ENCODE data around the gene YWHAQ. TPM values are rescaled to one million over a fixed set of nuclear protein-coding genes. Genes with fewer than 3 reads are reported as not detected.
"Not testable (repeated sequence)": the region's sequence is repeated elsewhere in the genome, so short reads cannot be mapped to it uniquely, and the experiment has no call there.

Gene YWHAQ
- total RNA-seq, 1 donor from 2014 or later, result 191 TPM

DNA sequence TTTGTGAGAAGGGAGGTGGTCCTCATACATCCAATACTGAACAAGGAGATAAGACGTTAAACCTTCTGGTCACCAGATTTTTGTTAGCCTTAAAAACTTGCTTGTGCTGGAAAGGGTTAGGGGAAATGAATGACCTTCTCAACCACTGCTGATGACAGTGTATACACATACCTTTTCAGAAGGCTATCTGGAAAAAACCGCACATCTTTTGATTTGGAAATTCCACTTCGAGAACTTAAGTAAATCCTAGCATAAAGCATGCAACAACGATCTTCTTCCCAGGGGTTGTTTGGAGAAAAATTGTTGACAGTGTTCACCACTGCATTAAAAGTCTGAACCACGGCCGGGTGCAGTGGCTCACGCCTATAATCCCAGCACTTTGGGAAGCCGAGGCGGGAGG lies 7.6 kb downstream of the YWHAQ start:
- TF ChIP-seq, protein P1, sequence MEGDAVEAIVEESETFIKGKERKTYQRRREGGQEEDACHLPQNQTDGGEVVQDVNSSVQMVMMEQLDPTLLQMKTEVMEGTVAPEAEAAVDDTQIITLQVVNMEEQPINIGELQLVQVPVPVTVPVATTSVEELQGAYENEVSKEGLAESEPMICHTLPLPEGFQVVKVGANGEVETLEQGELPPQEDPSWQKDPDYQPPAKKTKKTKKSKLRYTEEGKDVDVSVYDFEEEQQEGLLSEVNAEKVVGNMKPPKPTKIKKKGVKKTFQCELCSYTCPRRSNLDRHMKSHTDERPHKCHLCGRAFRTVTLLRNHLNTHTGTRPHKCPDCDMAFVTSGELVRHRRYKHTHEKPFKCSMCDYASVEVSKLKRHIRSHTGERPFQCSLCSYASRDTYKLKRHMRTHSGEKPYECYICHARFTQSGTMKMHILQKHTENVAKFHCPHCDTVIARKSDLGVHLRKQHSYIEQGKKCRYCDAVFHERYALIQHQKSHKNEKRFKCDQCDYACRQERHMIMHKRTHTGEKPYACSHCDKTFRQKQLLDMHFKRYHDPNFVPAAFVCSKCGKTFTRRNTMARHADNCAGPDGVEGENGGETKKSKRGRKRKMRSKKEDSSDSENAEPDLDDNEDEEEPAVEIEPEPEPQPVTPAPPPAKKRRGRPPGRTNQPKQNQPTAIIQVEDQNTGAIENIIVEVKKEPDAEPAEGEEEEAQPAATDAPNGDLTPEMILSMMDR (IDR thresholded peaks at IDR 0.05), result no peak
- Histone ChIP-seq H3K27me3 (no peaks in the 10 kb centered on the region), H3K4me1 (peaks cover 34% of the 10 kb centered on the region), H3K36me3 (peaks cover 23% of the 10 kb centered on the region), H3K9me3 (no peaks in the 10 kb centered on the region), H3K4me3 (no peak overlapping the region), H3K27ac (no peak overlapping the region)
- intact Hi-C loops (cut with DNase I), result no loop called here
- DNase-seq (no peak), ATAC-seq (no peak)

DNA sequence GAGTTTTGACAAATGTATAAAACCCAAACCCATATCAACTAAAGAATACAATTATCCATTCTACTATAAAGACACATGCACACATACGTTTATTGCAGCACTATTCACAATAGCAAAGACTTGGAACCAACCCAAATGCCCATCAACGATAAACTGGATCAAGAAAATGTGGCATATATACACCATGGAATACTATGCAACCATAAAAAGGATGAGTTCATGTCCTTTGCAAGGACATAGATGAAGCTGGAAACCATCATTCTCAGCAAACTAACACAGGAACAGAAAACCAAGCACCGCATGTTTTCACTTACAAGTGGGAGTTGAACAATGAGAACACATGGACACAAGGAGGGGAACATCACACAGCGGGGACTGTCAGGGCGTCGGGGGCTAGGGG lies 9.1 kb downstream of the YWHAQ start:
- H3K36me3 ChIP-seq, result peaks cover 12% of the 10 kb centered on the region
- DNase-seq; H3K27ac ChIP-seq; ATAC-seq; H3K4me3 ChIP-seq; H3K9me3 ChIP-seq; H3K27me3 ChIP-seq; intact Hi-C loops (cut with DNase I): not testable (repeated sequence)
- peaks cover 19% of the 10 kb centered on the region for H3K4me1 ChIP-seq

DNA sequence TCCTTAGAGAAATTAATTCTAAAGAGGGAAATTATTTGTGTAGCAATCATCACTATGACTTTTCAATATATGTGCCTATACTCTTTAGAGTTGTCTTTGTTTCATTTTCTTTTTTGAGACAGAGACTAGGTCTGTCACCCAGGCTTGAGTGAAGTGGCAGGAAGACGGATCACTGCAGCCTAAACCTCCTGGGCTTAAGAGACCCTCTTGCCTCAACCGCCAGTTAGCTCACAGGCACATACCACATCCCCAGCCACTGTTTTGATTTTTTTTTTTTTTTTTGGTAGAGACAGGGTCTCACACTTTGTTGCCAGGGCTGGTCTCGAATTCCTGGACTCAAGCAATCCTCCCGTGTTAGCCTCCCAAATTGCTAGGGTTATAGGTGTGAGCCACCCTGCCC lies 12.4 kb downstream of the YWHAQ start:
- no peaks in the 10 kb centered on the region for H3K27me3 ChIP-seq
- no peak for DNase-seq
- H3K9me3 ChIP-seq, result no peaks in the 10 kb centered on the region
- ATAC-seq, result no peak
- no peak overlapping the region for H3K4me3 ChIP-seq
- no peak overlapping the region for H3K27ac ChIP-seq
- H3K4me1 ChIP-seq, result peaks cover 31% of the 10 kb centered on the region
- H3K36me3 ChIP-seq, result peaks cover 5% of the 10 kb centered on the region
- intact Hi-C loops (cut with DNase I), result no loop called here
- TF ChIP-seq, protein P1 (IDR thresholded peaks at IDR 0.05), result no peak

DNA sequence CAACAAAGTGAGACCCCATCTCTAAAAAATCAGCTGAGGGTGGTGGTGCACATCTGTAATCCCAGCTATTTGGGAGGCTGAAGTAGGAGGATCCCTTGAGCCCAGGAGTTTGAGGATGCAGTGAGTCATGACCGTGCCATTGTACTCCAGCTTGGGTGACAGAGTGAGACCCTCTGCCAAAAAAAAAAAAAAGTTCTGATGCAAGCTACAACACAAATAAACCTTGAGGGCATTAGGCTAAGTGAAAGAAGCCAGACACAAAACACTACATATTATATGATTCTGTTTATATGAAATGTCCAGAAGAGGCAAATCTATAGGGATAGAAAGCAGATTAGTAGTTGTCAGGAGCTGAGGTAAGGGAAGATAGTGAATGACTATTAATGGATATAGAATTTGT lies 13.0 kb downstream of the YWHAQ start:
- DNase-seq, result no peak
- ATAC-seq, result no peak
- H3K27me3 ChIP-seq, result no peaks in the 10 kb centered on the region
- no peak overlapping the region for H3K27ac ChIP-seq
- no peaks in the 10 kb centered on the region for H3K9me3 ChIP-seq
- H3K4me1 ChIP-seq, result peaks cover 38% of the 10 kb centered on the region
- intact Hi-C loops (cut with DNase I), result no loop called here
- H3K4me3 ChIP-seq, result no peak overlapping the region
- TF ChIP-seq, protein P1 (IDR thresholded peaks at IDR 0.05), result no peak
- H3K36me3 ChIP-seq, result no peaks in the 10 kb centered on the region

DNA sequence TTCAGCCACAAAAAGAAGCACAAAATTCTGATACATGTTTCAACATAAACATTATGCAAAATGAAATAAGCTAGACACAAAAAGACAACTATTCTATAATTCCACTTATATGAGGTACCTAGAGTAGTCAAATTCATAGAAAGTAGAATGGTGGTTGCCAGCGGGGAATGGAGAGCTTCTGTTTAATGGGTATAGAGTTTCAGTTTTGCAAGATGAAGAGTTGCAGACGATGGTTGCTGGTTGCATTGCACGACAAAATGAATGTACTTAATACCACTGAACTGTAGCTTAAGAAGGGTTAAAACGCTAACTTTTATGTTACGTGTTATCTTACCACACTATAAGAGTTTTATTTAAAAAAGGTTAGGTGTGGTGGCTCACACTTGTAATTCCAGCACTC lies 13.5 kb downstream of the YWHAQ start:
- DNase-seq, result no peak
- TF ChIP-seq, protein P1 (IDR thresholded peaks at IDR 0.05), result no peak
- no peaks in the 10 kb centered on the region for H3K27me3 ChIP-seq
- intact Hi-C loops (cut with DNase I), result no loop called here
- ATAC-seq, result no peak
- H3K36me3 ChIP-seq, result no peaks in the 10 kb centered on the region
- no peaks in the 10 kb centered on the region for H3K9me3 ChIP-seq
- no peak overlapping the region for H3K4me3 ChIP-seq
- peaks cover 41% of the 10 kb centered on the region for H3K4me1 ChIP-seq
- no peak overlapping the region for H3K27ac ChIP-seq

DNA sequence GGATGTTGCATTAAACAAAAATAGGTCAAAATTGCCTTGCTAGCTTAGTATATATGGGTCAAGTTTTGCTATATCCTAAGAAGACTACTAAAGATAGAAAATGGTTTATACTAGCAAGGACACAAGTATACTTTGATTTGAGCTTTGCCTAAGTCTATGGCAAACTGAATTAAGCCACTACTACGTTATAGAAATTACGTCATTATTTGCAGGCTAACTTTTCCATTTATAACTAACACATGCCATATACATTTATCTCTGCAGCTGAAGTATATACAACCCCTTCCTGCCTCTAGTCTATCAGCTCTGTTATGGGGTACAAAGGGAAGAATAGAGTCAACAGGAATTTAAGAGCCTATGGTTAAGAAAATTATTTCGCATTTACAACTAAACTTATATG lies 16.2 kb downstream of the YWHAQ start:
- intact Hi-C loops (cut with DNase I), result no loop called here
- DNase-seq (no peak), ATAC-seq (no peak)
- H3K4me1 ChIP-seq, result peaks cover 41% of the 10 kb centered on the region
- H3K36me3 ChIP-seq, result no peaks in the 10 kb centered on the region
- H3K27ac ChIP-seq, result no peak overlapping the region
- H3K27me3 ChIP-seq, result no peaks in the 10 kb centered on the region
- H3K4me3 ChIP-seq, result no peak overlapping the region
- TF ChIP-seq, protein P1 (IDR thresholded peaks at IDR 0.05), result no peak
- no peaks in the 10 kb centered on the region for H3K9me3 ChIP-seq

Measured in upper lobe of right lung (tissue), 1 donor.